ENCODE measurements around the gene ITFG1. TPM values are rescaled to one million over a fixed set of nuclear protein-coding genes. Genes with fewer than 3 reads are reported as not detected.

Gene ITFG1
- total RNA-seq, 2 experiments from 2014 or later = 18.0 to 18.5 TPM

DNA sequence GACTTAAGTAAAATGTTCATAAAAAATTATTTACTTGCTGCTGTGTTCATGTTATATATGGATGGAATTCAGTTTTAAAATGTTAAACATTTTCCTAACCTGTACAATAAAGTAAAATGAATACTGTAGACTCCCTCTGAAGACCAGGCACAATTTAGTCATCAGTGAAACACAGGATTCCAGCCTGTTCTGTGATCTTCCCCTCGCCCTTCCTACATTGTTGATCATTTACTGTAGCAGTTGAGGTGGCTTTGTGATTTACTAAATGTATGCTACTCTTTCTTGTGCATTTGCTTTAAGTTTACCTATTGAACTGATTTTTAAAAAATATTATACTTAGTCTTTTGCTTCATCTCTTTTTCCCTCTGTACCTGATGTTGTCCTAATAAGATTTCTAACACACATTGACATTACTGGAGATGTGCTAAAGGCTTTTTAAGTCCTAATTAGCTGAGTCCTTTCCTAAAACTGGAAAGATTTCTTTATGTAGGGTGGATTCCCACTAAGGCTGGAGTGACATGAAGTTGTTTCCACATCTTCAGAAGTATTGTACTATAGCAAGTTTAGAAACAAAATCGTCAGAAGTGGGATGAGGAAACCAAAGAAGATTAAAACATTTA is 38.3 kb upstream of the ITFG1 start:
- H3K36me3 ChIP-seq (ENCODE audit: insufficient read depth, low read length) = peaks cover 56% of the 10 kb centered on the region
- peaks cover 82% of the 10 kb centered on the region for H3K36me3 Mint-ChIP-seq (ENCODE audit: low read depth)
- POLR2A ChIA-PET = no interaction called here
- no peaks in the 10 kb centered on the region for H3K9me3 ChIP-seq (ENCODE audit: control insufficient read depth in 1 of 2, insufficient read depth in 1 of 2, low read length in 2 of 2)
- H3K27ac ChIP-seq (ENCODE audit: low read depth in 1 of 2, low read length in 2 of 2) = no peak overlapping the region
- CTCF ChIA-PET = no interaction called here
- H3K27me3 Mint-ChIP-seq = no peaks in the 10 kb centered on the region
- peaks cover 13% of the 10 kb centered on the region for H3K4me1 Mint-ChIP-seq (ENCODE audit: low read depth)
- no peak overlapping the region for H3K4me3 Mint-ChIP-seq
- ATAC-seq (ENCODE audit: poor library complexity) (no peak), DNase-seq (no peak)
- TF ChIP-seq CTCF (IDR thresholded peaks at IDR 0.05) = no peak
- no peaks in the 10 kb centered on the region for H3K4me1 ChIP-seq (ENCODE audit: insufficient read depth, low read length)
- intact Hi-C loops (cut with DNase I, micrococcal nuclease) = no loop called here
- no peak overlapping the region for H3K4me3 ChIP-seq (ENCODE audit: low read length)
- H3K27ac Mint-ChIP-seq = no peak overlapping the region
- no peaks in the 10 kb centered on the region for H3K9me3 Mint-ChIP-seq
- no peaks in the 10 kb centered on the region for H3K27me3 ChIP-seq (ENCODE audit: control insufficient read depth in 1 of 2, insufficient read depth in 2 of 2, low read length in 2 of 2)

- POLR2A ChIA-PET = no interaction called here
- no peaks in the 10 kb centered on the region for H3K27me3 Mint-ChIP-seq
- Histone ChIP-seq H3K36me3 (ENCODE audit: insufficient read depth, low read length) (peaks cover 24% of the 10 kb centered on the region), H3K9me3 (ENCODE audit: control insufficient read depth in 1 of 2, insufficient read depth in 1 of 2, low read length in 2 of 2) (peaks cover 8 to 23% of the 10 kb centered on the region in 2 experiments), H3K4me3 (ENCODE audit: low read length) (no peak overlapping the region), H3K4me1 (ENCODE audit: insufficient read depth, low read length) (peaks cover 12% of the 10 kb centered on the region), H3K27ac (ENCODE audit: low read depth in 1 of 2, low read length in 2 of 2) (peak overlapping the region in 1 of 2 donors; percentile 31), H3K27me3 (ENCODE audit: control insufficient read depth in 1 of 2, insufficient read depth in 2 of 2, low read length in 2 of 2) (no peaks in the 10 kb centered on the region)
- no peak for TF ChIP-seq CTCF (IDR thresholded peaks at IDR 0.05)
- peak overlapping the region; percentile 69 for H3K27ac Mint-ChIP-seq
- peak overlapping the region; percentile 27 for H3K4me3 Mint-ChIP-seq
- intact Hi-C loops (cut with DNase I, micrococcal nuclease) = no loop called here
- DNase-seq = peak in 1 of 14 experiments; percentile 4
- H3K4me1 Mint-ChIP-seq (ENCODE audit: low read depth) = peaks cover 28% of the 10 kb centered on the region
- peaks cover 3% of the 10 kb centered on the region for H3K9me3 Mint-ChIP-seq
- H3K36me3 Mint-ChIP-seq (ENCODE audit: low read depth) = peaks cover 81% of the 10 kb centered on the region
- CTCF ChIA-PET = no interaction called here
- ATAC-seq (ENCODE audit: poor library complexity) = no peak
Observed at GRCh38 chr16:47493381-47494337, 32.8 kb upstream of the ITFG1 start.

DNA sequence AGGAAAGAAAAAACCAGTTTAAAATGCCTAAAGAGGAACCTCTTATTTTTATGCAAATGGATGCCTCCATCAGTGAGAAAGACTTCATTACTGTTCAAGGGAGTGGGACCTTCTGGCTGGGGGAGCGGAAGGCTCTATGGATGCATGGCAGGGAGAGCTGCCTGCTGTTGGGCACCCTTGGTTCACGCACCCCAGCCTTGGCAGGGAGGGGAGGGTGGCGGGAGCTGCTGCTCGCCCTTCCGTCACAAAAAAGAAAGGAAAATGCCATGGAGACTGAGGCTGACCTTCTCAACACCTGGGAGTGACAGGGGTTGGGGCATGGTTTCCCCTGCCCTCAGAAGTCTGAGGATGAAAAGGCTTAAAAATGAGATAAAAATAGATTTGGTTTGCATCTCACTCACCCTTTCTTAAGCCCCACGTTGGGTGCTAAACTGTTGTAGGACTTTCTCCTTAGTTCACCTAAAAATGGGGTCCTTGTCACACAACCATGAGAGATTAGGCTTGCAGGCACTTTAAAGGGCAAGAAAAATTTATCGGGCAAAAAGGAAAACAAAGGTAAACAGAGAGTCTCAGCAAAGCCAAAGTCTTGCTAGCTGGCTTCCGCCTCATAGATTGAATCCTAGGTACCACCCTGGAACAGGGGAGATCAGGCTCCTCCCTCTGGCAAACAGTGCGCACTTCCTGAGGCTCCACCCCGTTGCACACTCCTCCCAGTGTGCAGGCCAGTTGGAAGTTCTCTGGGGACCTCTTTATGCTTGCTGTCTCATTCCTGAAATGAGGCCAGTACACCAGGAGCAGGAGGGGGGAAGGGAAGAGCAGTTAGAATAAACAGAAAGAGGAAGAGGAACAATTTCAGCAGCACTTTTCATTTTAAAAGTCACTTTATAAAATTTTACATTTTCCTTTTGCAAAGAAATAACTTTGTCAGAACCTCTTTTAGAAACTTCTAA is 31.8 kb upstream of the ITFG1 start:
- Histone ChIP-seq H3K27ac (ENCODE audit: low read depth in 1 of 2, low read length in 2 of 2) (peak overlapping the region in 1 of 2 donors; percentile 20), H3K4me3 (ENCODE audit: low read length) (no peak overlapping the region), H3K36me3 (ENCODE audit: insufficient read depth, low read length) (peaks cover 14% of the 10 kb centered on the region), H3K4me1 (ENCODE audit: insufficient read depth, low read length) (peaks cover 12% of the 10 kb centered on the region), H3K9me3 (ENCODE audit: control insufficient read depth in 1 of 2, insufficient read depth in 1 of 2, low read length in 2 of 2) (peaks cover 8 to 23% of the 10 kb centered on the region in 2 experiments), H3K27me3 (ENCODE audit: control insufficient read depth in 1 of 2, insufficient read depth in 2 of 2, low read length in 2 of 2) (no peaks in the 10 kb centered on the region)
- TF ChIP-seq CTCF (IDR thresholded peaks at IDR 0.05) = no peak
- H3K4me1 Mint-ChIP-seq (ENCODE audit: low read depth) = peaks cover 28% of the 10 kb centered on the region
- H3K9me3 Mint-ChIP-seq = peaks cover 3% of the 10 kb centered on the region
- H3K36me3 Mint-ChIP-seq (ENCODE audit: low read depth) = peaks cover 82% of the 10 kb centered on the region
- H3K27me3 Mint-ChIP-seq = no peaks in the 10 kb centered on the region
- H3K27ac Mint-ChIP-seq = peak overlapping the region; percentile 64
- CTCF ChIA-PET = no interaction called here
- H3K4me3 Mint-ChIP-seq = peak overlapping the region; percentile 18
- DNase-seq = peak in 5 of 14 experiments; percentile 0 to 33 (median 13)
- POLR2A ChIA-PET = no interaction called here
- intact Hi-C loops (cut with DNase I, micrococcal nuclease) = no loop called here
- no peak for ATAC-seq (ENCODE audit: poor library complexity)

Data from CD4-positive, alpha-beta T cell (primary cell).